Effector CD8-positive, alpha-beta T cell (primary cell): ENCODE results near the gene PHPT1.

Source experiments
- DNase-seq: peaks from one replicate; lab custom pipeline; 2025; lab: John Stamatoyannopoulos, UW

Gene PHPT1

GRCh38 chr9:136886610-136887597, 37.7 kb downstream of the PHPT1 start:
- DNase-seq: peak; percentile 78

GRCh38 chr9:136888454-136888853, 39.2 kb downstream of the PHPT1 start:
- no peak for DNase-seq

DNA sequence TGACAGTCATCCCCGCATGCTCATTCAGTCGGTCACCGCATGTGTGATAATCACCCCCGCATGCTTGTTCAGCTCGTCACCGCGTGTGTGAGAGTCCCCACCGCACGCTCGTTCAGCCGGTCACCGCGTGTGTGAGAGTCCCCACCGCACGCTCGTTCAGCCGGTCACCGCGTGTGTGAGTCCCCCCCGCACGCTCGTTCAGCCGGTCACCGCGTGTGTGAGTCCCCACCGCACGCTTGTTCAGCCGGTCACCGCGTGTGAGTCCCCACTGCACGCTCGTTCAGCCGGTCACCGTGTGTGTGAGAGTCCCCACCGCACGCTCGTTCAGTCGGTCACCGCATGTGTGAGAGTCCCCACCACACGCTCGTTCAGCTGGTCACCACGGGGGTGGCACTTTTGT, 40.6 kb downstream of the PHPT1 start:
- no peak for DNase-seq

DNA sequence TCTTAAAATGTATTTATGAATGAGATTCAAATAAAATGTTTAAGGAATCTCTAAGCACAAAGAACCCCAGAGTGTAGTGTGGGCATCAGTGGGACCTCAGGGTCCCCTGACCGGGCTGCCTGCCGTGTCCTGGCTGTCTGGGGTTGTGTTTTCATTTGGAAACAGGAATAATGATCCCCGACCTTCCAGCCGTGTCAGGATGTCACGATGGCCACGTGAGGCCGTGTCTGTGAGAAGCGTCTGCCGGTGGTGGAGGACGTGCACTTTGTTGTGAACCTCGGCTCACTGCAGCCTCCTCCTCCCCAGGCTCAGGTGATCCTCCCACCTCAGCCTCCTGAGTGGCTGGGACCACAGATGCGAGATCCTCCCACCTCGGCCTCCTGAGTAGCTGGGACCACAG, 41.5 kb downstream of the PHPT1 start:
- DNase-seq: no peak

- no peak for DNase-seq
Measured at GRCh38 chr9:136896027-136896426, 46.8 kb downstream of the PHPT1 start.

GRCh38 chr9:136898483-136899100, 49.4 kb downstream of the PHPT1 start:
- DNase-seq: no peak

DNA sequence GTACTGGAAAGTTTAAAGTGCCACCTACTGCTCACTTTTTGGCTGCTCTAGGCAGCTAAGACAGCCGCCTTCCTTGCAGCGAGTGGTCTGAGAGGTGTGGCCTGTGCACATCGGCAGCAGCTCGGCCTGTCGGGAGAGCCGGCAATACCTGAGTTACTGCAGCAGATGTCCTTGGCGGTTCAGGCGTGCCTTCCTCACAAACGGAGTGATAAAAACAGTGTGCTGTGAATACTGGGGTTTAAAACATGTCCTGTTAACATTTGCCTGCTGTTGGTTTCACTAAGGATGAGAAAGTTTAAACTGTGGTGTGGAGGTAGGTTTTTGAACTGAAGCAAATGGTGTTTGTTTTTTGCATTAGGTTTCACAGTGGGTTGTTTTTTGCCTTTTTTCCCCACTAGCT, 50.0 kb downstream of the PHPT1 start:
- DNase-seq: no peak

DNA sequence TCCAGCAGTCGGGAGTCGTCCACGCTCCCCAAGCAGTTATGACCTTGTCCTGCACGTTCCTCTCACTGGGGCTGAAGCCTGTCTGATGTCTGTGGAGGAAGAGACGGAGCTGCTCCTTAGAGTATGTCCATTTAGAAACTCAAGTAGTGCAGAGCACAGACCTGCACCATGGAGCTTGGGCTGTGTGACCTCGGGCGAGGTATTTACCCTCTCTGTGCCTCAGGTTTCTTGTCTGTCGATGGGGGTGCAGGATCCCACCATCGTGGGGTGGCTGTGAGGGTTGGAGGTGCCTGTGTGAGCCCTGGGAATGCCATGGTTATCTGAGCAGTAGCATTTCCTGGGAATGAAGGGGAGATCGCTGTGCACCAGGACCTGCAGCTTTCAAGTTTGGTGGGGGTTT, 51.3 kb downstream of the PHPT1 start:
- no peak for DNase-seq
